Activated CD4-positive, alpha-beta T cell treated with anti-CD3 and anti-CD28 coated beads, Interleukin-2, amount 10 ng/mL, durations not matched to agents 24 days and 14 days (primary cell): Measurements from ENCODE around the gene CACNA2D3. TPM values are rescaled to one million over a fixed set of nuclear protein-coding genes. Genes with fewer than 3 reads are reported as not detected.

ENCODE experiments used
- DNase-seq: peaks from one replicate; pipeline ENCODE4 v3.0.0; 2022
- H3K27ac Mint-ChIP-seq: one replicate; pipeline ENCODE4 v1.8.0; 2022; ENCODE audit warnings: mild to moderate bottlenecking, mixed read lengths
- H3K27me3 Mint-ChIP-seq: one replicate; pipeline ENCODE4 v1.8.0; 2022; ENCODE audit warnings: mixed read lengths
- H3K36me3 Mint-ChIP-seq: one replicate; pipeline ENCODE4 v1.8.0; 2022; ENCODE audit warnings: low read depth, mild to moderate bottlenecking, mixed read lengths
- H3K4me1 Mint-ChIP-seq: one replicate; pipeline ENCODE4 v1.8.0; 2021; ENCODE audit warnings: mixed read lengths
- H3K4me3 Mint-ChIP-seq: one replicate; pipeline ENCODE4 v1.8.0; 2022; ENCODE audit warnings: mild to moderate bottlenecking, moderate library complexity, mixed read lengths
- H3K9me3 Mint-ChIP-seq: one replicate; pipeline ENCODE4 v1.8.0; 2021; ENCODE audit warnings: mixed read lengths
- intact Hi-C: fragments of 100-400 bp; cut with micrococcal nuclease; formaldehyde crosslinking; loops from one replicate; pipeline ENCODE4 v1.15.1; 2023
- total RNA-seq: library from RNA; stranded (reverse); gene quantifications from 2 replicates; pipeline ENCODE4 v1.2.3, GENCODE V29; 2022

CACNA2D3 gene
- total RNA-seq, 1 donor from 2014 or later, result not detected

- H3K9me3 Mint-ChIP-seq, result no peaks in the 10 kb centered on the region
- no peaks in the 10 kb centered on the region for H3K27me3 Mint-ChIP-seq
- H3K4me3 Mint-ChIP-seq, result no peak overlapping the region
- no peak overlapping the region for H3K27ac Mint-ChIP-seq
- H3K36me3 Mint-ChIP-seq, result no peaks in the 10 kb centered on the region
- no peaks in the 10 kb centered on the region for H3K4me1 Mint-ChIP-seq
- no peak for DNase-seq
- intact Hi-C loops, result no loop called here
These were observed 362.0 kb downstream of the CACNA2D3 start for GRCh38 chr3:54484334-54484733.

GRCh38 chr3:54486317-54486716 lies 364.0 kb downstream of the CACNA2D3 start:
- H3K4me1 Mint-ChIP-seq, result no peaks in the 10 kb centered on the region
- H3K27ac Mint-ChIP-seq, result no peak overlapping the region
- intact Hi-C loops, result no loop called here
- no peak for DNase-seq
- H3K36me3 Mint-ChIP-seq, result no peaks in the 10 kb centered on the region
- H3K9me3 Mint-ChIP-seq, result no peaks in the 10 kb centered on the region
- H3K4me3 Mint-ChIP-seq, result no peak overlapping the region
- H3K27me3 Mint-ChIP-seq, result no peaks in the 10 kb centered on the region

GRCh38 chr3:54488297-54488696 lies 365.9 kb downstream of the CACNA2D3 start:
- DNase-seq, result no peak
- no peaks in the 10 kb centered on the region for H3K36me3 Mint-ChIP-seq
- H3K27me3 Mint-ChIP-seq, result no peaks in the 10 kb centered on the region
- no peaks in the 10 kb centered on the region for H3K4me1 Mint-ChIP-seq
- no peak overlapping the region for H3K4me3 Mint-ChIP-seq
- H3K27ac Mint-ChIP-seq, result no peak overlapping the region
- no peaks in the 10 kb centered on the region for H3K9me3 Mint-ChIP-seq
- intact Hi-C loops, result no loop called here

- no peak overlapping the region for H3K27ac Mint-ChIP-seq
- intact Hi-C loops, result no loop called here
- no peaks in the 10 kb centered on the region for H3K4me1 Mint-ChIP-seq
- H3K4me3 Mint-ChIP-seq, result no peak overlapping the region
- no peaks in the 10 kb centered on the region for H3K36me3 Mint-ChIP-seq
- no peaks in the 10 kb centered on the region for H3K9me3 Mint-ChIP-seq
- no peaks in the 10 kb centered on the region for H3K27me3 Mint-ChIP-seq
- no peak for DNase-seq
These were observed 371.9 kb downstream of the CACNA2D3 start for GRCh38 chr3:54494209-54494608.

GRCh38 chr3:54506603-54507002 lies 384.3 kb downstream of the CACNA2D3 start:
- Mint-ChIP-seq H3K27ac (no peak overlapping the region), H3K9me3 (no peaks in the 10 kb centered on the region), H3K4me3 (no peak overlapping the region), H3K4me1 (no peaks in the 10 kb centered on the region), H3K36me3 (no peaks in the 10 kb centered on the region), H3K27me3 (no peaks in the 10 kb centered on the region)
- intact Hi-C loops, result no loop called here
- DNase-seq, result peak; percentile 20

- no peak for DNase-seq
- intact Hi-C loops, result no loop called here
- Mint-ChIP-seq H3K4me1 (no peaks in the 10 kb centered on the region), H3K9me3 (no peaks in the 10 kb centered on the region), H3K36me3 (no peaks in the 10 kb centered on the region), H3K4me3 (no peak overlapping the region), H3K27me3 (no peaks in the 10 kb centered on the region), H3K27ac (no peak overlapping the region)
These were observed 385.6 kb downstream of the CACNA2D3 start for GRCh38 chr3:54507876-54508460.

GRCh38 chr3:54510506-54510905 lies 388.2 kb downstream of the CACNA2D3 start:
- H3K9me3 Mint-ChIP-seq, result no peaks in the 10 kb centered on the region
- H3K36me3 Mint-ChIP-seq, result no peaks in the 10 kb centered on the region
- H3K27me3 Mint-ChIP-seq, result no peaks in the 10 kb centered on the region
- DNase-seq, result peak; percentile 10
- intact Hi-C loops, result no loop called here
- H3K4me1 Mint-ChIP-seq, result no peaks in the 10 kb centered on the region
- no peak overlapping the region for H3K27ac Mint-ChIP-seq
- no peak overlapping the region for H3K4me3 Mint-ChIP-seq

- no peaks in the 10 kb centered on the region for H3K27me3 Mint-ChIP-seq
- no peak overlapping the region for H3K27ac Mint-ChIP-seq
- no peaks in the 10 kb centered on the region for H3K36me3 Mint-ChIP-seq
- no peaks in the 10 kb centered on the region for H3K9me3 Mint-ChIP-seq
- no peaks in the 10 kb centered on the region for H3K4me1 Mint-ChIP-seq
- H3K4me3 Mint-ChIP-seq, result no peak overlapping the region
- intact Hi-C loops, result no loop called here
- DNase-seq, result peak; percentile 15
These were observed 389.5 kb downstream of the CACNA2D3 start for GRCh38 chr3:54511766-54512365.

GRCh38 chr3:54514006-54514405 lies 391.7 kb downstream of the CACNA2D3 start:
- Mint-ChIP-seq H3K27me3 (no peaks in the 10 kb centered on the region), H3K36me3 (no peaks in the 10 kb centered on the region), H3K27ac (no peak overlapping the region), H3K9me3 (no peaks in the 10 kb centered on the region), H3K4me1 (no peaks in the 10 kb centered on the region), H3K4me3 (no peak overlapping the region)
- DNase-seq, result no peak
- intact Hi-C loops, result no loop called here

- Mint-ChIP-seq H3K4me3 (no peak overlapping the region), H3K9me3 (no peaks in the 10 kb centered on the region), H3K36me3 (no peaks in the 10 kb centered on the region), H3K27ac (no peak overlapping the region), H3K4me1 (no peaks in the 10 kb centered on the region), H3K27me3 (no peaks in the 10 kb centered on the region)
- intact Hi-C loops, result no loop called here
- peak; percentile 31 for DNase-seq
These were observed 392.1 kb downstream of the CACNA2D3 start for GRCh38 chr3:54514416-54514815.

- Mint-ChIP-seq H3K27me3 (no peaks in the 10 kb centered on the region), H3K4me3 (no peak overlapping the region), H3K27ac (no peak overlapping the region), H3K9me3 (no peaks in the 10 kb centered on the region), H3K4me1 (no peaks in the 10 kb centered on the region), H3K36me3 (no peaks in the 10 kb centered on the region)
- intact Hi-C loops, result no loop called here
- peak; percentile 15 for DNase-seq
These were observed 393.3 kb downstream of the CACNA2D3 start for GRCh38 chr3:54515441-54516213.

GRCh38 chr3:54517424-54517823 lies 395.1 kb downstream of the CACNA2D3 start:
- Mint-ChIP-seq H3K27ac (no peak overlapping the region), H3K36me3 (no peaks in the 10 kb centered on the region), H3K4me3 (no peak overlapping the region), H3K9me3 (no peaks in the 10 kb centered on the region), H3K27me3 (no peaks in the 10 kb centered on the region), H3K4me1 (no peaks in the 10 kb centered on the region)
- intact Hi-C loops, result no loop called here
- DNase-seq, result no peak

GRCh38 chr3:54518011-54518675 lies 395.8 kb downstream of the CACNA2D3 start:
- H3K4me1 Mint-ChIP-seq, result no peaks in the 10 kb centered on the region

GRCh38 chr3:54519493-54519892 lies 397.1 kb downstream of the CACNA2D3 start:
- Mint-ChIP-seq H3K36me3 (no peaks in the 10 kb centered on the region), H3K4me1 (no peaks in the 10 kb centered on the region), H3K27me3 (no peaks in the 10 kb centered on the region), H3K9me3 (no peaks in the 10 kb centered on the region), H3K4me3 (no peak overlapping the region), H3K27ac (no peak overlapping the region)
- DNase-seq, result no peak
- intact Hi-C loops, result no loop called here

More at GRCh38 chr3:54518011-54518675, 395.8 kb downstream of the CACNA2D3 start:
- no peaks in the 10 kb centered on the region for H3K9me3 Mint-ChIP-seq
- no peak overlapping the region for H3K4me3 Mint-ChIP-seq
- no peak overlapping the region for H3K27ac Mint-ChIP-seq
- no peaks in the 10 kb centered on the region for H3K36me3 Mint-ChIP-seq
- intact Hi-C loops, result no loop called here
- no peaks in the 10 kb centered on the region for H3K27me3 Mint-ChIP-seq
- peak; percentile 35 for DNase-seq
